ENCODE measurements around the gene ATP9A.

Gene ATP9A

DNA sequence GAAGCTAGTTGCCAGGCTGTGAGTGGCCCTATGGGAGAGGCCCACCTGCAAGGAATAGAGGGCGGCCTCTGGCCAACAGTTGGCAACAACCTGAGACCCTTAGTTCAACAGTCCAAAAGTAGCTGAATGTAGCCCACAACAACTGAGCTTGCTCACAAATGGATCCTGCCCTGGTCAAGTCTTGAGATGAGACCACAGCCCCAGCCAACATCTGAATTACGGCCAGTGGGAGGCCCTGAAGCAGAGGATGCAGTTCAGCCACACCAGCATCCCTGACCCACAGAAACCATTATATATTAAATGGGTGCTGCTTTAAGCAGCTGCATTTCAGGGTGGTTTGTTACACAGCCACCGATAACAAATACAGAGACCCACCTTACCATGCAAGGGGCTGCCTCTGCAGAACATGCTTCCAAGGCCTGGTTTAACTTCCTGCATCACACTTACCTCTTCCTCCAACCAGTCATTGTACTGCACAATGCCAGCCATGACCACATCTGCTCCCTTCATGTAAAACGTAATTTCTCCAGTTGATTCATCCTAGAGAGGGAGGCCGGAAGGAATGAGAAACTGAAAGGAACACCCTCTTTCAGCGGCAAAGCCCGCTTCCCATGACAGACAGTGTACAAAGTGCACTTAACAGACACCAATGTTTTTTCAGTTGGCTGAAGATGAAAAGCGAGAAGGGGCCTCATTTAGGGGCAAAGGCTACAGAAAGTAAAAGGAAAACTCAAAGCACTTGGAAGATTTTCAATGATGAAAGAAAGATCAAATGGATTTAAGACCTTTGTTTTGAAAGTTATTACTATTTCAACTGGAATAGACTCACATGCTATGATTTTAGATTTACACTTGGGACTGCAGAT is 139.4 kb downstream of the ATP9A start:
- peak; percentile 30 for DNase-seq (ENCODE audit: low spot score)

GRCh38 chr20:51627586-51627985 is 140.6 kb downstream of the ATP9A start:
- DNase-seq (ENCODE audit: low spot score): no peak

- no peak for DNase-seq (ENCODE audit: low spot score)
Measured at GRCh38 chr20:51625105-51625504, 143.1 kb downstream of the ATP9A start.

- DNase-seq (ENCODE audit: low spot score): peak; percentile 74
Measured at GRCh38 chr20:51624157-51624731, 143.9 kb downstream of the ATP9A start.

DNA sequence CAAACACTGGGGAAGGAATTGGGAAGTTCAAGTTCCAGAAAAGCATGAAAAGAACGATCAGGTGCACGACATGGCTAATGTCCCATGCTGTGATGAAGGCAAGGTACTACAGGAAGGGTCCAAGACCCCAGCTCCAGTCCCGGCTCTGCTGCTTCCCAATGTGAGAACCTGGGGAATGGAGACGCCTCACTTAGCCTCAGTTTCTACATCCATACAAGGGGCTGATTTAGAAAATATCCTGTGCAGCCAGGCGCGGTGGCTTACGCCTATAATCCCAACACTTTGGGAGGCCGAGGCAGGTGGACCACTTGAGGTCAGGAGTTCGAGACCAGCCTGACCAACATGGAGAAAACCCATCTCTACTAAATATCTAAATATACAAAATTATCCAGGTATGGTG is 144.9 kb downstream of the ATP9A start:
- DNase-seq (ENCODE audit: low spot score): no peak

- DNase-seq (ENCODE audit: low spot score): no peak
Measured at GRCh38 chr20:51622004-51622874, 146.0 kb downstream of the ATP9A start.

GRCh38 chr20:51620432-51620831 is 147.8 kb downstream of the ATP9A start:
- no peak for DNase-seq (ENCODE audit: low spot score)

- no peak for DNase-seq (ENCODE audit: low spot score)
Measured at GRCh38 chr20:51616060-51616459, 152.1 kb downstream of the ATP9A start.

DNA sequence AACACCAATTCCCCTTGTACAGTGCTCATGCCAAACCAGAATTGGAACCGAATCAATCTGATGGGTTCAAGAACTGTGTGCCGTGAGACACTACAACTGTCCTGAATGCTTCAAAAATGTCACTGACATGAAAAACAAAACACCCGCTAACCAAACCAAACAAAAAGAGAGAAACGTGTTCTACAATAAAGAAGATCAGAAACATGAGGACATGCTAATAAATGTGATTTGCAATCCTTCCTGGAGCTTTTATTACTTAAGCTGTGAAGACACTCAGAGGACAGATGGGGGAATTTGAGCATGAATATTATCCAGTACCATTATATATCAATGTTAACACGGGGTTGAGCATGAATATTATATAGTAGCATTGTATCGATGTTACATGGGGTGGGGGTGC is 153.5 kb downstream of the ATP9A start:
- DNase-seq (ENCODE audit: low spot score): no peak

GRCh38 chr20:51613580-51613979 is 154.6 kb downstream of the ATP9A start:
- DNase-seq (ENCODE audit: low spot score): no peak

- no peak for DNase-seq (ENCODE audit: low spot score)
Measured at GRCh38 chr20:51612896-51613295, 155.3 kb downstream of the ATP9A start.

- no peak for DNase-seq (ENCODE audit: low spot score)
Measured at GRCh38 chr20:51611625-51611890, 156.6 kb downstream of the ATP9A start.

- DNase-seq (ENCODE audit: low spot score): no peak
Measured at GRCh38 chr20:51610761-51611624, 157.2 kb downstream of the ATP9A start.

DNA sequence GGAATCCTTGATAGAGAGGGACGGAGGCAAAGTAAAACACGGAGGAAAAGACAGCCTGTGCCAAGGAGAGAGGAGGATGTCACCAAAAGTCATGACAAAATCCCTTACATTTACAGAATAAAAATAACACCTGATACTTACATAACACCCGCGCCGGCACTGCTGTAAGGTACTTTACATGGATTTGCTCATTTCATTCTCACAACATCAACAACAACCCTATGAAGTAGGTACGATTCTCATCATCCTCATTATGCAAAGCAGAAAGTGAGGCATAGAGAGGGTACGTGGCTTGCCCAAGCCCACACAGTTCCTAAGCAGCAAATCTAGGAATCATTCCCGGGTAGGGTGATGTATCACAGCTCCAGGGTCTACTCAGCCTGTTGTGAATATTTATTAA is 158.1 kb downstream of the ATP9A start:
- DNase-seq (ENCODE audit: low spot score): no peak

DNA sequence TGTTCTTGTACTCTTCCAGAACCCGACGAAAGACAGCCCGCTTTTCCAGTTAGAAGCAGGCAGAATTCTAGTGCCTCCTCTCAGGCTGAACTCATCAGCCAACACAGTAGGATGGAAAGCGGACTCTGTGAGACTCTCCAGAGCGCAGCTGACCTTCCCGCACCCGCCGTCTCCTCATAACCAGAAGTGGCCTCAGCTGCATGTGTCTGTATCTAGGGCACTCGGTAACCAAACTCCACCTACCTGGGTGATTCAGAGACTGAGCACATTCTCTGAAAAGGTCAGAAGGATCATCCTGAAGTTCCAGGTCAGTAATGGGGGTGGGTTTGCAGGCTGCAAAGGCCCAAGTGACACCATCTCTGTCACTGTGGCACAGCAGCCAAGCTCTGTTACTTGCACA is 158.9 kb downstream of the ATP9A start:
- DNase-seq (ENCODE audit: low spot score): no peak

DNA sequence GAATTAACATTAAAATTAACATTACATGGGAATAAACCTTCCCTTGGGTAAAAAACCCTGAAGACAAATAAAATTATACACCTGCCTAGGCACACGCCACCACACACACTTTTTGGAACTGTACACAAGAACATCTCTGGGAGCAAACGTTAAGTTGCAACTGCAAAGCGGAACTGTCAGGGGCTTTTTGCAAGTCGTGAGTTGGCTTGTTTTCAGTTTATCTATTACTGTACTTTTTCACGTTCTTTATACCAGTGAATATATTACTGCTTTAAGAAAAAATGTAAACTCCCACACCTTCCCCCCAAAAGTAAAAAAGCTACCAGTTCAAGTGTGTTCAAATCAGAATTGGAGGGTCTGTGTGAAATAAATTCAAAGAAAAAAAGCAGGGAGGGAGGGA is 160.1 kb downstream of the ATP9A start:
- DNase-seq (ENCODE audit: low spot score): no peak

DNA sequence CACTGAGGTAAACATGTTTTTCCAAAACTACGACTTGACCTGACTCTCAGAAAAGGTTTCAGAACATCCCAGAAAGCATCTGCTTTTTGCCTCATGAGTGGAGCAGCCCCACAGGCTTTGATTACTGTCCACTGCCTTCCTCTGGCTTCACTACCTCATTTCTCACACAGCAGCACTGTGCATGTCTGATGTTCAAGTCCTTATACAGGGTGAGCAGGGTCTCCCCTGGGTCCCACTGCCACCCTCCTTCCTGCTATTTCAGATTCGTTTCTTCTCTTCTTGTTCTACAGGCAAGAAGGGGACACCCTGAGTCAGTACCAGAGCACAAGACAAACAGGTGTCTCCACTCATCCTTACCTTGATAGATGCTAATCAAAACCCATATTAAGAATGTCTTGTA is 161.0 kb downstream of the ATP9A start:
- no peak for DNase-seq (ENCODE audit: low spot score)

- no peak for DNase-seq (ENCODE audit: low spot score)
Measured at GRCh38 chr20:51604851-51605250, 163.3 kb downstream of the ATP9A start.

DNA sequence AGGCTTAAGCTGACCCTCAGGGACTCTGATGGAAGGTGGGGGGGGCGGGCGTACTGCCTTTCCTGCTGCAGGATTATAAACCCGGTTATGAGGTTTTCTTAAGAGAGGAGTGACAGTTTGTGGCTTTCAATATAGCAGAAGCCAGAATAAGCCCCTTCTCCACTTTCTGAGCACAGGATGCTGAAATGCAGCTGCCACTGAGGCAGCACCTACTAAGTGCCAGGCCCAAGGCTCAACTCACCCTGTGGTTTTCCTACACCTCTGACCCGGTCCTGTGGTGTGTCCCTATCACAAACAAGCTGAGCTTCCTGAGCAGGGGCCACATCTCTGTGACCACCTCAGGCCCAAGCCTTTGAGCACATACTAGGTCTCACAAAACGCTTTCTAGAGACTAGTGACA is 166.1 kb downstream of the ATP9A start:
- no peak for DNase-seq (ENCODE audit: low spot score)

- DNase-seq (ENCODE audit: low spot score): no peak
Measured at GRCh38 chr20:51600950-51601349, 167.2 kb downstream of the ATP9A start.

DNA sequence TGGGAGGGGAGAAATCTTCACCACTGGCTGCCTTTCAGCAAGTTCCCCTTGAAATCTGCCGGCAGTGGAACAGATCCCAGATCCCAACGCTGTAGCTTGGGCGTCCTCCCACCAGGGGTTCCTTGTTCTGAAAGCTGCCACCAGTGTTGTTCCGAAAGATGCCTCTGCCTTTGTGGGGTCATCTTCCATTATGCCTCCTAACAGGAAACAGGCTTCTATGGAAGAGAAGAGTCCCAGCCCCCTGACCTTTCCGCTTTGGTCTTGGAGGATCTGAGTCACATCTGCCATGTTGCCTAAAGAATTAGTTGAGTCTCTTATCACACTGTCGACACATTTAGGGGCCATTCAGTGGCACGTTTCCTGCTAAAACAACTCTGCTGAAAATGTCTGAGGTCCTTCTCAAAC is 168.2 kb downstream of the ATP9A start:
- DNase-seq (ENCODE audit: low spot score): no peak

GRCh38 chr20:51598556-51598955 is 169.6 kb downstream of the ATP9A start:
- DNase-seq (ENCODE audit: low spot score): no peak
